ENCODE data around the gene CABP5.

Gene CABP5

DNA sequence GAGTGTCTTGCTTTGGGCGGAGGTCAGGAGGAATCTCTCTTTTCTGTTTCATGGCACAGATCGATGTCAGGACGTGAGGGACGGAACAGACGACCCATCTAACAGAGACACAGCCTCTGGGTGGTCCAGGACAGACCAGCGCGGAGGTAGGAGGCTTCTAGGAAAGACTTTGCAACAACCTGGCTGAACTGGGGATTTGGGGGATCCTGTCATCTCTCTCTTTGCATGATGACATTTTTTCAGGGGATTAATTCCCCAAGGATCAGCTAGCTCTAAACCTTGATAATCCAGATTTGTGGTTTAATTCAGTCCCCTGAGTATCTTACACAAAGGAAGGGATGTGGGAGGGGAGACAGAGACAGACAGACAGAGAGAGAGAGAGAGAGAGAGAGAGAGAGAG, 14.4 kb downstream of the CABP5 start:
- Histone ChIP-seq H3K4me3 (ENCODE audit: low read length) (no peak overlapping the region), H3K9ac (ENCODE audit: low read length) (no peak overlapping the region), H3K4me1 (ENCODE audit: control insufficient read depth, low read depth, low read length) (no peaks in the 10 kb centered on the region), H3K9me3 (ENCODE audit: control insufficient read depth, low read depth, low read length) (no peaks in the 10 kb centered on the region), H3K27ac (ENCODE audit: low read length) (no peak overlapping the region), H3K27me3 (ENCODE audit: control insufficient read depth, insufficient read depth, low read length) (no peaks in the 10 kb centered on the region), H3K36me3 (ENCODE audit: control insufficient read depth, low read depth, low read length) (no peaks in the 10 kb centered on the region)

DNA sequence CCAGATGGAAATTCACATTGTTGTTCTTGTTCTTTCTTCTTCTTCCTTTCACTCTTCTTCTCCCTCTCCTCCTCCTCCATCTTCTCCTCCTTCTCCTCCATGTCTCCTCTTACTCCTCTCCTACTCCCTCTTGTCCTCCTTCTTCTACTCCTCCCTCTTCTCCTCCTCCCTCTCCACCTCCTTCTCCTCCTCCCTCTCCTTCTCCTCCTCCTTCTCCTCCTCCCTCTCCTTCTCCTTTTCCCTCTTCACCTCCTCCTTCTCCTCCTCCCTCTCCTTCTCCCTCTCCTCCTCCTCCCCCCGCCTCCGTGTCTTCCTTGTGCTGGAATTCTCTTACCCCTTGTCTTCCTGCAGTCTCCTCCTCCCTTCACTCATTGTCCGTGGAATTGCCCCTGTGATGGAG, 18.4 kb downstream of the CABP5 start:
- no peak overlapping the region for H3K27ac ChIP-seq (ENCODE audit: low read length)
- no peaks in the 10 kb centered on the region for H3K4me1 ChIP-seq (ENCODE audit: control insufficient read depth, low read depth, low read length)
- no peak overlapping the region for H3K9ac ChIP-seq (ENCODE audit: low read length)
- H3K27me3 ChIP-seq (ENCODE audit: control insufficient read depth, insufficient read depth, low read length): no peaks in the 10 kb centered on the region
- no peaks in the 10 kb centered on the region for H3K36me3 ChIP-seq (ENCODE audit: control insufficient read depth, low read depth, low read length)
- no peaks in the 10 kb centered on the region for H3K9me3 ChIP-seq (ENCODE audit: control insufficient read depth, low read depth, low read length)
- H3K4me3 ChIP-seq (ENCODE audit: low read length): no peak overlapping the region

- no peak overlapping the region for H3K9ac ChIP-seq (ENCODE audit: low read length)
These were observed 20.4 kb downstream of the CABP5 start for GRCh38 chr19:48023518-48023917.

DNA sequence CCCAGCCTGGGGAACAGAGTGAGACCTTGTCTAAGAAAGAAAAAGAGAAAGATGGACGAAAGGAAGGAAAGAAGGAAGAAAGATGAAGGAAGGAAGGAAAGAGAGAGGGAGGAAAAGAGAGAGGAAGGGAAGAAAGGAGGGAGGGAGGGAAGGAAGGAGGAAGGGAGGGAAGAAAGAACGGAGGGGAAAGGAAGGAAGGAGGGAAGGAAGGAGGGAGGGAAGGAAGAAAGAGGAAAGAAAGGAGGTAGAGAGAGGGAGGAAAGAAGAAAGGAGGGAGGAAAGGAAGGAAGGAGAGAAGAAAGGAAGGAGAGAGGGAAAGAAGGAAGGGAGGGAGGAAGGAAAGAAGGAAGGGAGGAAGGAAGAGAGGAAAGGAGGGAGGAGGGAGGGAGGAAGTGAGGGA, 20.9 kb downstream of the CABP5 start:
- Histone ChIP-seq H3K36me3 (ENCODE audit: control insufficient read depth, low read depth, low read length) (no peaks in the 10 kb centered on the region), H3K27ac (ENCODE audit: low read length) (no peak overlapping the region), H3K4me3 (ENCODE audit: low read length) (no peak overlapping the region), H3K9ac (ENCODE audit: low read length) (no peak overlapping the region), H3K27me3 (ENCODE audit: control insufficient read depth, insufficient read depth, low read length) (no peaks in the 10 kb centered on the region), H3K9me3 (ENCODE audit: control insufficient read depth, low read depth, low read length) (no peaks in the 10 kb centered on the region), H3K4me1 (ENCODE audit: control insufficient read depth, low read depth, low read length) (no peaks in the 10 kb centered on the region)

More at GRCh38 chr19:48023518-48023917, 20.4 kb downstream of the CABP5 start:
- no peaks in the 10 kb centered on the region for H3K9me3 ChIP-seq (ENCODE audit: control insufficient read depth, low read depth, low read length)
- H3K4me1 ChIP-seq (ENCODE audit: control insufficient read depth, low read depth, low read length): no peaks in the 10 kb centered on the region
- H3K36me3 ChIP-seq (ENCODE audit: control insufficient read depth, low read depth, low read length): no peaks in the 10 kb centered on the region
- H3K4me3 ChIP-seq (ENCODE audit: low read length): no peak overlapping the region
- H3K27ac ChIP-seq (ENCODE audit: low read length): no peak overlapping the region
- no peaks in the 10 kb centered on the region for H3K27me3 ChIP-seq (ENCODE audit: control insufficient read depth, insufficient read depth, low read length)

GRCh38 chr19:48020686-48021085, 23.2 kb downstream of the CABP5 start:
- Histone ChIP-seq H3K4me1 (ENCODE audit: control insufficient read depth, low read depth, low read length) (no peaks in the 10 kb centered on the region), H3K27ac (ENCODE audit: low read length) (no peak overlapping the region), H3K9me3 (ENCODE audit: control insufficient read depth, low read depth, low read length) (no peaks in the 10 kb centered on the region), H3K4me3 (ENCODE audit: low read length) (no peak overlapping the region), H3K27me3 (ENCODE audit: control insufficient read depth, insufficient read depth, low read length) (no peaks in the 10 kb centered on the region), H3K9ac (ENCODE audit: low read length) (no peak overlapping the region), H3K36me3 (ENCODE audit: control insufficient read depth, low read depth, low read length) (no peaks in the 10 kb centered on the region)

DNA sequence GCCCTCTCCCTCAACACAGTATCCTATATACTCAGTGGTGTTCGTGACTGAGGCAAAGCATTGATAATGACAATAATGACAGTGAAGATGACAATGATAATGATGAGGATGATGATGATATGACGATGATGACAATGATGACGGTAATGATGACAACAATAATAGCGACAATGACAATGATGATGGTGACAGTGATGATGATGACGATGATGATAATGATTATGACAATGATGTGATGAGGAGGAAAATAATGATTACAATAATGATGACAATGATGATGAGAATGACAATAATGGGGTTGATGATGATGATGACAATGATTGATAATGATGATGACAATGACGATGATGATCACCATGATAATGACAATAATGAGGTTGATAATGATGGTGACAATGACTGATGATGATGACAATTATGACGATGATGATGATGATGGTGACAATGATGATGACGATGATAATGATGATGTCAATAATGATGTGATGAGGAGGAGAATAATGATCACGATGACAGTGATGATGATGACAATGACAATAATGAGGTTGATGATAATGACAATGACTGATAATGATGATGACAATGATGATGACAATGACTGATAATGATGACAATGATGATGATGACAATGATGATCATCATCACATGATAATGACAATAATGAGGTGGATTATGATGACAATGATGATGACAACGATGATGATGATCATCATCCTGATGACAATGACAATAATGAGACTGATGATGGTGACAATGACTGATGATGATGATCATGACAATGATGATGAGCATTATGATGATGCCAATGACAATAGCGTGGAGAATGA, 32.7 kb downstream of the CABP5 start:
- no peak overlapping the region for H3K9ac ChIP-seq (ENCODE audit: low read length)
- H3K27me3 ChIP-seq (ENCODE audit: control insufficient read depth, insufficient read depth, low read length): no peaks in the 10 kb centered on the region
- no peak overlapping the region for H3K4me3 ChIP-seq (ENCODE audit: low read length)
- H3K4me1 ChIP-seq (ENCODE audit: control insufficient read depth, low read depth, low read length): no peaks in the 10 kb centered on the region
- peaks cover 11% of the 10 kb centered on the region for H3K9me3 ChIP-seq (ENCODE audit: control insufficient read depth, low read depth, low read length)
- H3K27ac ChIP-seq (ENCODE audit: low read length): no peak overlapping the region
- H3K36me3 ChIP-seq (ENCODE audit: control insufficient read depth, low read depth, low read length): no peaks in the 10 kb centered on the region

- Histone ChIP-seq H3K9ac (ENCODE audit: low read length) (no peak overlapping the region), H3K4me1 (ENCODE audit: control insufficient read depth, low read depth, low read length) (no peaks in the 10 kb centered on the region), H3K4me3 (ENCODE audit: low read length) (no peak overlapping the region), H3K27ac (ENCODE audit: low read length) (no peak overlapping the region), H3K9me3 (ENCODE audit: control insufficient read depth, low read depth, low read length) (peaks cover 8% of the 10 kb centered on the region), H3K36me3 (ENCODE audit: control insufficient read depth, low read depth, low read length) (no peaks in the 10 kb centered on the region), H3K27me3 (ENCODE audit: control insufficient read depth, insufficient read depth, low read length) (no peaks in the 10 kb centered on the region)
These were observed 37.1 kb downstream of the CABP5 start for GRCh38 chr19:48006762-48007161.

GRCh38 chr19:48004236-48004635, 39.6 kb downstream of the CABP5 start:
- H3K4me1 ChIP-seq (ENCODE audit: control insufficient read depth, low read depth, low read length): no peaks in the 10 kb centered on the region
- H3K4me3 ChIP-seq (ENCODE audit: low read length): no peak overlapping the region
- H3K27ac ChIP-seq (ENCODE audit: low read length): no peak overlapping the region
- no peak overlapping the region for H3K9ac ChIP-seq (ENCODE audit: low read length)
- H3K36me3 ChIP-seq (ENCODE audit: control insufficient read depth, low read depth, low read length): no peaks in the 10 kb centered on the region
- H3K9me3 ChIP-seq (ENCODE audit: control insufficient read depth, low read depth, low read length): peaks cover 3% of the 10 kb centered on the region
- no peaks in the 10 kb centered on the region for H3K27me3 ChIP-seq (ENCODE audit: control insufficient read depth, insufficient read depth, low read length)

DNA sequence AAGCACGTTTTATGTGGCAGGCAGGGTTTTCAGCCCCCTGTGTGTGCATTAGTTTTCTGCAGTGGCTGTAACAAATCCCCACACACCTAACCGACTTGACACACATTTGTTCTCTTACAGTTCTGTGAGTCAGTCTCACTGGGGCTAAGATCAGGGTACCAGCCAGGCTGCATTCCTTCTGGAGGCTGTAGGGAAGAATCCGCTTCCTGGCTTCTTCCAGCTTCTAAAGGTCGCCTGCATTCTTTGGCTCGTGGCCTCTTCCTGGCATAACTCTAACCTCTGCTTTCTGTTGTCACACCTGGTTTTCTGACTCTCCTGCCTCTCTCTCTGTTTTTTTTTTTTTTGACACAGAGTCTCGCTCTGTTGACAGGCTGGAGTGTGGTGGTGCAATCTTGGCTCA, 43.0 kb downstream of the CABP5 start:
- H3K27ac ChIP-seq (ENCODE audit: low read length): no peak overlapping the region
- H3K36me3 ChIP-seq (ENCODE audit: control insufficient read depth, low read depth, low read length): no peaks in the 10 kb centered on the region
- no peak overlapping the region for H3K9ac ChIP-seq (ENCODE audit: low read length)
- H3K4me3 ChIP-seq (ENCODE audit: low read length): no peak overlapping the region
- H3K27me3 ChIP-seq (ENCODE audit: control insufficient read depth, insufficient read depth, low read length): no peaks in the 10 kb centered on the region
- no peaks in the 10 kb centered on the region for H3K4me1 ChIP-seq (ENCODE audit: control insufficient read depth, low read depth, low read length)
- H3K9me3 ChIP-seq (ENCODE audit: control insufficient read depth, low read depth, low read length): no peaks in the 10 kb centered on the region

DNA sequence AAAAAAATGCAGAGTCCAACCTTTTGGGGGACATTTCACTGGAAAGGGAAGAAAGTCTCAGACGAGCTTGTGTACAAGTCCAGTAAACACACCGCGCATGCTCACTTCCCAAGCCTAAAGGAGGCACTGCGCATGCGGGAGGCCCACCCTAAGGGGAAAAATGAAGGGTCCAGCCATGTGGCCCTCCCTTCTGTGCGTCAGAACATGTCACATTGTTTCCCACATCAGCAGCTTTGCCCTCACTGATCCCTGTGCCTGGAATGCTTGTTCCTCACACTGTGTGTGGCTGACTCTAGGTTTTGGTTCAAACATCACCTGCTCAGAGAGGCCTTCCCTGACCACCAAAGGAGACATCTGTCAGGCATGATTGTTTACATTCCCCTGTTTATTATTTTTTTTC, 45.1 kb downstream of the CABP5 start:
- no peaks in the 10 kb centered on the region for H3K36me3 ChIP-seq (ENCODE audit: control insufficient read depth, low read depth, low read length)
- no peak overlapping the region for H3K9ac ChIP-seq (ENCODE audit: low read length)
- no peaks in the 10 kb centered on the region for H3K27me3 ChIP-seq (ENCODE audit: control insufficient read depth, insufficient read depth, low read length)

GRCh38 chr19:47996230-47996727, 47.6 kb downstream of the CABP5 start:
- no peak overlapping the region for H3K9ac ChIP-seq (ENCODE audit: low read length)
- no peak overlapping the region for H3K27ac ChIP-seq (ENCODE audit: low read length)
- no peaks in the 10 kb centered on the region for H3K4me1 ChIP-seq (ENCODE audit: control insufficient read depth, low read depth, low read length)
- H3K36me3 ChIP-seq (ENCODE audit: control insufficient read depth, low read depth, low read length): no peaks in the 10 kb centered on the region
- no peak overlapping the region for H3K4me3 ChIP-seq (ENCODE audit: low read length)
- no peaks in the 10 kb centered on the region for H3K27me3 ChIP-seq (ENCODE audit: control insufficient read depth, insufficient read depth, low read length)
- peaks cover 3% of the 10 kb centered on the region for H3K9me3 ChIP-seq (ENCODE audit: control insufficient read depth, low read depth, low read length)

More for the DNA sequence above, 45.1 kb downstream of the CABP5 start:
- H3K9me3 ChIP-seq (ENCODE audit: control insufficient read depth, low read depth, low read length): no peaks in the 10 kb centered on the region
- no peaks in the 10 kb centered on the region for H3K4me1 ChIP-seq (ENCODE audit: control insufficient read depth, low read depth, low read length)
- no peak overlapping the region for H3K4me3 ChIP-seq (ENCODE audit: low read length)
- H3K27ac ChIP-seq (ENCODE audit: low read length): no peak overlapping the region

DNA sequence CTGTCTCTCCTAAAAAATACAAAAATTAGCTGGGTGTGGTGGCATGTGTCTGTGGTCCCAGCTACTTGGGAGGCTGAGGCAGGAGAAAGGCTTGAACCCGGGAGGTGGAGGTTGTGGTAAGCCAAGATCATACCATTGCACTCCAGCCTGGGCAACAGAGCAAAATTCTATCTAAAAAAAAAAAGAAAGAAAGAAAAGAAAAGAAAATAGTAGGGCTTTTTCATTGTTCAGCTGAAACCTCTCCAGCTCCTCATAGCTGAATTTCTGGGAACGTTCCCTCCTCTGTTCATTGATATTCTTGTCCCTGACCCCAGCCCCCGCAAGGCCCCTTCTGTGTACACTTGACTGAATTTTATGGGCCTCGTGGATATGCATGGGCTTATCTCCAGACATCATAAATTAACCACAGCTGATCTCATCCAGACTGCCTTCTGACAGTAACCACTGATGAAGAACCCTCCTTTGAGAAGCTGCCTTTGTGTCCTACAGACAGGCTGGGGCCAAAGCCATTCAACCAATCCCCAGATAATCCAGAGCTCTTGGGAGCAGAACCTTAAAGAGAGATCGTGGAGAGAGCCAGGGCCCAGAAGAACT, 49.6 kb downstream of the CABP5 start, which contains the start of gene ELSPBP1:
ELSPBP1 (plus strand) TSS at position 424 of the 594 bp plus-strand sequence. CDS start 14,036 bp downstream, outside the sequence.
- Histone ChIP-seq H3K9me3 (ENCODE audit: control insufficient read depth, low read depth, low read length) (peaks cover 3% of the 10 kb centered on the region), H3K4me3 (ENCODE audit: low read length) (no peak within 1 kb of the TSS), H3K4me1 (ENCODE audit: control insufficient read depth, low read depth, low read length) (no peaks in the 10 kb centered on the region), H3K27ac (ENCODE audit: low read length) (no peak within 1 kb of the TSS), H3K9ac (ENCODE audit: low read length) (no peak within 1 kb of the TSS), H3K27me3 (ENCODE audit: control insufficient read depth, insufficient read depth, low read length) (no peaks in the 10 kb centered on the region), H3K36me3 (ENCODE audit: control insufficient read depth, low read depth, low read length) (no peaks in the 10 kb centered on the region)

All from iPS-18a (cell line).